GM23338 (cell line): ENCODE data around the gene CTNNA1.

Experiments used
- CTCF ChIP-seq, 2 experiments: fragments of 200-600 bp in 1 of 2; sonication (generic) in 1 of 2; conservative IDR thresholded peaks; 2 replicates each; pipeline versions ENCODE4 v1.5.1 to v1.6.1; 2016 to 2017; ENCODE audit warnings: antibody characterized with exemption in 2 of 2, low read depth in 2 of 2, mild to moderate bottlenecking in 2 of 2, moderate library complexity in 1 of 2
- EZH2phosphoT487 ChIP-seq: fragments of 200-600 bp; sonication (generic); IDR thresholded peaks from one replicate; pipeline ENCODE4 v1.8.1; 2018; ENCODE audit warnings: antibody characterized with exemption; ENCODE audit not compliant: unreplicated experiment
- TF ChIP-seq, protein P1 (sequence below): IDR thresholded peaks from one replicate; pipeline ENCODE4 v1.6.1; 2018; ENCODE audit warnings: antibody characterized with exemption; ENCODE audit not compliant: unreplicated experiment

DNA sequence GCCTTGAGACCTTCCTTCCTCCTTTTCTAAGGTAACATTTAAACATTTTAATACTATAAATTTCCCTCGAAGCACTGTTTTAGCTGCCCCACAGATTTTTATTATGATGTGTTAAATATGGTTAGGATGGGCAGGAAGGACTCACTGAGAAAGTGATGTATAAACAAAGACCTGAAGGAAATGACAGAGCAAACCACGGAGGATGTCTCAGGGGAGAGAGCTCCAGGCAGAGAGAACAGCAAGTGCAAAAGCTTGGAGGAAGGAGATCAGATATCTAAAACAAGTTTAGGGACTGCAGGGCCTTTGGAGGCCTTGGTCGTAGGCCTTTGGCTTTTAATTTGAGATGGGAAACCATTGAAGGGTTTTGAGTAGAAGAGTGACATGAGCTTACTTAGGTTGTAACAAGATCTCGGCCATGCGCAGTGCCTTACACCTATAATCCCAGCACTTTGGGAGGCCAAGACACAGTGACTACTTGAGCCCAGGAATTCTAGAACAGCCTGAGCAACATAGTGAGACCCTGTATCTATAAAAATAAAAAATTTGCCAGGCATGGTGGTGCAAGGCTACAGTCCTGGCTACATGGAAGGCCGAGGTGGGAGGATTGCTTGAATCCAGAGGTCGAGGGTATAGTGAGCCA lies 157.4 kb downstream of the CTNNA1 start:
- TF ChIP-seq CTCF (conservative IDR thresholded peaks at IDR 0.05; ENCODE audit: low read depth in 2 of 2) = no peak
- TF ChIP-seq, protein P1, sequence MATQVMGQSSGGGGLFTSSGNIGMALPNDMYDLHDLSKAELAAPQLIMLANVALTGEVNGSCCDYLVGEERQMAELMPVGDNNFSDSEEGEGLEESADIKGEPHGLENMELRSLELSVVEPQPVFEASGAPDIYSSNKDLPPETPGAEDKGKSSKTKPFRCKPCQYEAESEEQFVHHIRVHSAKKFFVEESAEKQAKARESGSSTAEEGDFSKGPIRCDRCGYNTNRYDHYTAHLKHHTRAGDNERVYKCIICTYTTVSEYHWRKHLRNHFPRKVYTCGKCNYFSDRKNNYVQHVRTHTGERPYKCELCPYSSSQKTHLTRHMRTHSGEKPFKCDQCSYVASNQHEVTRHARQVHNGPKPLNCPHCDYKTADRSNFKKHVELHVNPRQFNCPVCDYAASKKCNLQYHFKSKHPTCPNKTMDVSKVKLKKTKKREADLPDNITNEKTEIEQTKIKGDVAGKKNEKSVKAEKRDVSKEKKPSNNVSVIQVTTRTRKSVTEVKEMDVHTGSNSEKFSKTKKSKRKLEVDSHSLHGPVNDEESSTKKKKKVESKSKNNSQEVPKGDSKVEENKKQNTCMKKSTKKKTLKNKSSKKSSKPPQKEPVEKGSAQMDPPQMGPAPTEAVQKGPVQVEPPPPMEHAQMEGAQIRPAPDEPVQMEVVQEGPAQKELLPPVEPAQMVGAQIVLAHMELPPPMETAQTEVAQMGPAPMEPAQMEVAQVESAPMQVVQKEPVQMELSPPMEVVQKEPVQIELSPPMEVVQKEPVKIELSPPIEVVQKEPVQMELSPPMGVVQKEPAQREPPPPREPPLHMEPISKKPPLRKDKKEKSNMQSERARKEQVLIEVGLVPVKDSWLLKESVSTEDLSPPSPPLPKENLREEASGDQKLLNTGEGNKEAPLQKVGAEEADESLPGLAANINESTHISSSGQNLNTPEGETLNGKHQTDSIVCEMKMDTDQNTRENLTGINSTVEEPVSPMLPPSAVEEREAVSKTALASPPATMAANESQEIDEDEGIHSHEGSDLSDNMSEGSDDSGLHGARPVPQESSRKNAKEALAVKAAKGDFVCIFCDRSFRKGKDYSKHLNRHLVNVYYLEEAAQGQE = no peak
- no peak for TF ChIP-seq EZH2phosphoT487
